HG03469 (cell line): ENCODE results near the gene NANOG.
"Not testable (repeated sequence)": the region's sequence is repeated elsewhere in the genome, so short reads cannot be mapped to it uniquely, and the experiment has no call there.

Experiments
- ATAC-seq: cut with Tn5 transposase; IDR thresholded peaks from one replicate; pipeline ENCODE4 v1.9.1; 2021; ENCODE audit warnings: mild to moderate bottlenecking, moderate library complexity, moderate number of reproducible peaks; ENCODE audit not compliant: unreplicated experiment

NANOG gene

DNA sequence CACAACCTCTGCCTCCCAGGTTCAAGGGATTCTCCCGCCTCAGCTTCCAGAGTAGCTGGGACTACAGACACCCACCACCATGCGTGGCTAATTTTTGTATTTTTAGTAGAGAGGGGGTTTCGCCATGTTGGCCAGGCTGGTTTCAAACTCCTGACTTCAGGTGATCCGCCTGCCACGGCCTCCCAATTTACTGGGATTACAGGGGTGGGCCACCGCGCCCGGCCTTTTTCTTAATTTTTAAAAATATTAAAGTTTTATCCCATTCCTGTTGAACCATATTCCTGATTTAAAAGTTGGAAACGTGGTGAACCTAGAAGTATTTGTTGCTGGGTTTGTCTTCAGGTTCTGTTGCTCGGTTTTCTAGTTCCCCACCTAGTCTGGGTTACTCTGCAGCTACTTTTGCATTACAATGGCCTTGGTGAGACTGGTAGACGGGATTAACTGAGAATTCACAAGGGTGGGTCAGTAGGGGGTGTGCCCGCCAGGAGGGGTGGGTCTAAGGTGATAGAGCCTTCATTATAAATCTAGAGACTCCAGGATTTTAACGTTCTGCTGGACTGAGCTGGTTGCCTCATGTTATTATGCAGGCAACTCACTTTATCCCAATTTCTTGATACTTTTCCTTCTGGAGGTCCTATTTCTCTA lies at the start of gene NANOG:
Gene NANOG (plus strand): TSS at position 519 of the 645 bp plus-strand sequence. CDS start 213 bp downstream, outside the sequence.
- ATAC-seq: not testable (repeated sequence)

DNA sequence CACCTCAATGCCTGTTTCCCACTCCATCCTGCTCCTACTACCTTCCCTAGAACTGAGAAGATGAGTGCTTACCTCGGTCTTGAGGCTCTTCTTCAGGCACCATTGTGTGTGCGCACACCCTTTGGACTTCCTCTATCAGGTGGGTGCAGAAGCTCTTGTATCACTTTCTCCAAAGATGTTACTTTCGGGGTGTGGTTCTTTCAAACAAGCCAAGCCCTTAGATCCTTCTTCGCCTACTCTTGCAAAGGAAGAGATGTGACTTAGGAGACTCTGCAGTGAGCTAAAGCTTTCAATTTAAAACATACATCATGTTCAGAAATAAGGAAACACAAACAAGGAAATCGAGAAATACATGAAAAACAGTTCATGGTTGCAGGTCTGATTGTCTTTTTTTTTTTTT lies 42.0 kb upstream of the NANOG start, which contains the start of gene CLEC4C:
Gene CLEC4C (minus strand): TSS at position 130 of the 400 bp plus-strand sequence. CDS start 27 bp downstream, at position 103.
- no peak for ATAC-seq

- ATAC-seq: no peak
Observed at GRCh38 chr12:7748852-7749251, 40.4 kb upstream of the NANOG start.

DNA sequence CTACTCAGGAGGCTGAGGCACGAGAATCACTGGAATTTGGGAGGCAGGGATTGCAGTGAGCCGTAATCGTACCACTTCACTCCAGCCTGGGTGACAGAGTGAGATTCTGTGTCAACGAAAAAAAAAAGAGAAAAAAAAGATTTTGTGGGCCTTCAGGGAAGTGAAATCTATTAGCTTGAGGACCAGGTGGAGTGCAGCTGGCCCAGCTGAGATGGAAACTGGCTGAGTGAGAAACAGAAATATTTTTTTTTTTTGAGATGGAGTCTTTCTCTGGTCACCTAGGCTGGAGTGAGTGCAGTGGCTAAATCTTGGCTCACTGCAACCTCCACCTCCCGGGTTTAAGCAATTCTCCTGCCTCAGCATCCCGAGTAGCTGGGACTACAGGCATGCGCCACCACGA lies 39.8 kb upstream of the NANOG start:
- ATAC-seq: no peak

- no peak for ATAC-seq
Observed at GRCh38 chr12:7750350-7750749, 38.9 kb upstream of the NANOG start.

DNA sequence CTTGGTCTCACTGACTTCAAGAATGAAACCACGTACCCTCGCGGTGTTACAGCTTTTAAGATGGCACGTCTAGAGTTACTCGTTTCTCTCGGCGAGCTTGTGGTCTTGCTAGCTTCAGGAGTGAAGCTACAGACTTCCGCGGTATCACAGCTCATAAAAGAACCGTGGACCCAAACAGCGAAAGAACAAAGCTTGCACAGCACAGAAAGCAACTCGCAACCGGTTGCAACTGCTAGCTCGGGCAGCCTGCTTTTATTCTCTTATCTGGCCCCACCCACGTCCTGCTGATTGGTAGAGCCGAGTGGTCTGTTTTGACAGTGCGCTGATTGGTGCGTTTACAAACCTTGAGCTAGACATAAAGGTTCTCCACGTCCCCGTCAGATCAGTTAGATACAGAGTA lies 37.8 kb upstream of the NANOG start:
- no peak for ATAC-seq

GRCh38 chr12:7751941-7752922 lies 37.0 kb upstream of the NANOG start:
- not testable (repeated sequence) for ATAC-seq

DNA sequence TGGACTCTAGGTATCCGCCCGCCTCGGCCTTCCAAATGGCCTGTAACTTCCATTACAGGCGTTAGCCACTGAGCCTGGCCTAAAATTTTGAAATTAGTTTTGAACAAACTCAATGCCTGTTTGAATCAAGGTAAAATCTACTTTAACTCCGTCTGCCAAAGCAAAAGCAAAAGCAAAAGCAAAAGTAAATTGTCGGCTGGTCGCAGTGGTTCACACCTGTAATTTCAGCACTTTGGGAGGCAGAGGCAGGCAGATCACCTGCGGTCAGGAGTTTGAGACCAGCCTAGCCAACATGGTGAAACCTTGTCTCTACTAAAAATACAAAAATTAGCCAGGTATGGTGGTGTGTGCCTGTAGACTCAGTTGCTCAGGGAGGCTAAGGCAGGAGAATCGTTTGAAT lies 33.5 kb upstream of the NANOG start:
- ATAC-seq: not testable (repeated sequence)

GRCh38 chr12:7756993-7757392 lies 32.2 kb upstream of the NANOG start:
- no peak for ATAC-seq

GRCh38 chr12:7758766-7759140 lies 30.4 kb upstream of the NANOG start:
- no peak for ATAC-seq

GRCh38 chr12:7769999-7770398 lies 19.2 kb upstream of the NANOG start:
- ATAC-seq: no peak

DNA sequence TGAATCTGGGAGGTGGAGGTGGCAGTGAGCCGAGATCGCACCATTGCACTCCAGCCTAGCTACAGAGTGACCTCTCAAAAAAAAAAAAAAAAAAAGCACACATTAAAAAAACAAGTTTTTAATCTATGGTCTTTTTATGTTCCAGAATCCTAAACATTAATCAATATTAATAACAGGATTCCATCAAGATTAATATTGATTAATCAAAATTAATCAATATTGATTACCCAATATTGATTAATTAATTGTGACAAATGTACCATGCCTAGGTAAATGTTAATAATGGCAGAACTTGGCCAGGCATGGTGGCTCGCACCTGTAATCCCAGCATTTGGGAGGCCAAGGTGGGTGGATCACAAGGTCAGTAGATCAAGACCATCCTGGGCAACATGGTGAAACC lies 7.9 kb upstream of the NANOG start:
- ATAC-seq: no peak

DNA sequence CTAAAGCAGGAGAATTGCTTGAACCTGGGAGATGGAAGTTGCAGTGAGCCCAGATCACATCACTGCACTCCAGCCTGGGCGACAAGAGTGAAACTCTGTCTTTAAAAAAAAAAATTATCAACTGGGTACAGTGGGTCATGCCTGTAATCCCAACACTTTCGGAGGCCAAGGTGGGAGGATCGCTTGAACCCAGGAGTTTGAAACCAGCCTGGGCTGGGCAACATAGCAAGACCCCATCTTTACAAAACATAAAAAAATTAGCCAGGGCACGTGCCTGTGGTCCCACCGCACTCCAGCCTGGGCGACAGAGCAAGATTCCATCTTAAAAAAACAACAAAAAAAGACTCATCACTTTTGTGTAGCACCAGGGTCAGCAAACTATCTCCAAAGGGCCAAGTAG lies 7.1 kb upstream of the NANOG start:
- no peak for ATAC-seq

DNA sequence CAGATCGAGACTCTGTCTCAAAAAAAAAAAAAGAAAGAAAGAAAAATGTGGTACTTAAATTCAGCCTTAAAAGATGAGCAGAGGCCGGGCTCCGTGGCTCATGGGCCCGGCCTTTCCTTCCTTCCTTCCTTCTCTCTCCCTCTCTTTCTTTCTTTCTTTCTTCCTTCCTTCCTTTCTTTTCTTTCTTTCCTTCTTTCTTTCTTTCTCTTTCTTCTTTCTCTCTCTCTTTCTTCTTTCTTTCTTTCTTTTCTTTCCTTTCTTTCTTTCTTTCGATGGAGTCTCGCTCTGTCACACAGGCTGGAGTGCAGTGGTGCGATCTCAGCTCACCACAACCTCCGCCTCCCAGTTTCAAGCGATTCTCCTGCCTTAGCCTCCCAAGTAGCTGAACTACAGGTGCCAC lies 5.8 kb upstream of the NANOG start:
- ATAC-seq: not testable (repeated sequence)

DNA sequence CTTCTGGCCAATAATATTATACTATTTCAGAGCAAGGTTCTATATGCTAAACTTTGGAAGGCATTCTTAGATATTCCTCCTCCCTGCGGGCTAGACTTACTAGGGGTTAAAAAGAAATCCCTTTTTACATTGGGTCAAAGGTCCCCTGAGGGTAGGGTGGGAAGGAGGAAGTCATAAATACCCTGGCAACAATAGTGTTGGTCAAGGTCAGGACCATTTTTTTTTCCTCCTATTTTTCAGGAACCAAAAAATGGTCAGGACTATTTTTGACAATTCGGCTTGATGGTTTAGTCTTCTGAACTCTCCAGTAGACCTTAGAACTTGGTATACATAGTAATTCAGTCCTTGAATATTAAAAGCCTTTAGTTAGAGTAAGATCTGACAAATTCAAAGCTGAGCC lies 4.5 kb upstream of the NANOG start:
- ATAC-seq: no peak

- no peak for ATAC-seq
Observed at GRCh38 chr12:7787574-7788293, 1.5 kb upstream of the NANOG start.

GRCh38 chr12:7788294-7788660 lies 925 bp upstream of the NANOG start:
- ATAC-seq: no peak

DNA sequence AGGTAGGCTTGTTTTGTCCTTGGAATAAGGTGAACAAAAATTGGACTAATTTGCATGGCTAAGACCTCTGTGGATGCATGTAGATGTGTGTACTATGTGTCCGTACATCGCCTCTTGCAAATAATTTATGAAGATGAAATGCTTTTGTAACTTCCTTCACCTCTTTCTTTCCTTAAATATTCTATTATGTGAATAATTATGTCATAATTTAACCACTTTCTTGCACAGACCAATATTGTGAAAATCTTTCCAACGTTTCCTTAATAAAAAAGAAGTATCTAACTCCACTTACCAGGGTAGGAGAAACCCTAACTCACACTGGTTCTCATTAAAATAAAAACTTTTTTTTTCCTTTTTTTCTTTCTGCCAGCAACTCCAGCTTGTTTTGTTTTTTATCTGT lies 4.0 kb downstream of the NANOG start:
- no peak for ATAC-seq

- ATAC-seq: not testable (repeated sequence)
Observed at GRCh38 chr12:7797269-7797668, 8.1 kb downstream of the NANOG start.

DNA sequence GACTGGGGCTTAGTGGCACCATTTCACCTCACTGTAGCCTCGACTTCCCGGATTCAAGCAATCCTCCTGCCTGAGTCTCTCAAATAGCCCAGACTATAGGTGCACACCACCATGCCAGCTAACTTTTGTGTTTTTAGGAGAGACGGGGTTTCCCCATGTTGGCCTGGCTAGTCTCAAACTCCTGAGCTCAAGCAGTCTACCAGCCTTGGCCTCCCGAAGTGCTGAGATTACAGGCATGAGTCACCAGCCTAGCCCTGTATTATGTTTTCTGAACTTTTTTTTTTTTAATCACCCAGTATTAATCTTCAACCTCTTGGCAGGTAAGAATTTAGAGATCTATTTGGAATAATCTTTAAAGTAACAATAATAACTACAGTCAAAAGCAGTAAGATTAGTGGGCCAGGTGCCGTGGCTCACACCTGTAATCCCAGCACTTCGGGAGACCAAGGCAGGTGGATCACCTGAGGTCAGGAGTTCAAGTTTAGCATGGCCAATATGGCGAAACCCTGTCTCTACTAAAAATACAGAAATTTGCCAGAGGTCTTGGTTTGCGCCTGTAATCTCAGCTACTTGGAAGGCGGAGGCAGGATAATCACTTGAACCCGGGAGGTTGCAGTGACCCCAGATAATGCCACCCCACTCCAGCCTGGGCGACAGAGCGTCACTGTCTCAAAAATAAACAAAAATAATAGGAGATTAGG lies 8.6 kb downstream of the NANOG start:
- ATAC-seq: no peak
